ENCODE results near the gene AKT1.
"Not testable (repeated sequence)": the region's sequence is repeated elsewhere in the genome, so short reads cannot be mapped to it uniquely, and the experiment has no call there.

The AKT1 gene

GRCh38 chr14:104818714-104819161, 23.2 kb upstream of the AKT1 start:
- no peak for DNase-seq (ENCODE audit: low read depth)

- DNase-seq (ENCODE audit: low read depth) = no peak
Observed at GRCh38 chr14:104817930-104818713, 22.6 kb upstream of the AKT1 start.

GRCh38 chr14:104816616-104816884, 21.0 kb upstream of the AKT1 start:
- DNase-seq (ENCODE audit: low read depth) = no peak

GRCh38 chr14:104814701-104815100, 19.2 kb upstream of the AKT1 start:
- not testable (repeated sequence) for DNase-seq (ENCODE audit: low read depth)

GRCh38 chr14:104813286-104813685, 17.7 kb upstream of the AKT1 start:
- no peak for DNase-seq (ENCODE audit: low read depth)

GRCh38 chr14:104810316-104810715, 14.8 kb upstream of the AKT1 start:
- DNase-seq (ENCODE audit: low read depth) = no peak

GRCh38 chr14:104808456-104808855, 12.9 kb upstream of the AKT1 start:
- DNase-seq (ENCODE audit: low read depth) = no peak

- DNase-seq (ENCODE audit: low read depth) = no peak
Observed at GRCh38 chr14:104806625-104807465, 11.3 kb upstream of the AKT1 start.

- no peak for DNase-seq (ENCODE audit: low read depth)
Observed at GRCh38 chr14:104805941-104806624, 10.5 kb upstream of the AKT1 start.

- DNase-seq (ENCODE audit: low read depth) = peak; percentile 55
Observed at GRCh38 chr14:104805326-104805678, 9.8 kb upstream of the AKT1 start.

- DNase-seq (ENCODE audit: low read depth) = no peak
Observed at GRCh38 chr14:104804481-104805325, 9.2 kb upstream of the AKT1 start.

- no peak for DNase-seq (ENCODE audit: low read depth)
Observed at GRCh38 chr14:104803912-104804410, 8.4 kb upstream of the AKT1 start.

GRCh38 chr14:104803280-104803911, 7.8 kb upstream of the AKT1 start:
- no peak for DNase-seq (ENCODE audit: low read depth)

GRCh38 chr14:104802394-104803184, 7.0 kb upstream of the AKT1 start:
- no peak for DNase-seq (ENCODE audit: low read depth)

- DNase-seq (ENCODE audit: low read depth) = no peak
Observed at GRCh38 chr14:104801520-104802393, 6.2 kb upstream of the AKT1 start.

- no peak for DNase-seq (ENCODE audit: low read depth)
Observed at GRCh38 chr14:104800771-104801519, 5.4 kb upstream of the AKT1 start, which contains the start of gene ZBTB42. Gene ZBTB42, plus strand, starts transcription at chr14:104801101. Its CDS starts 97 bp downstream, at chr14:104801198.

GRCh38 chr14:104800015-104800770, 4.6 kb upstream of the AKT1 start:
- peak; percentile 57 for DNase-seq (ENCODE audit: low read depth)

Data from stromal cell of bone marrow (primary cell).